Heart left ventricle (tissue), 16 donors: ENCODE data around the gene BCAR1. TPM values are rescaled to one million over a fixed set of nuclear protein-coding genes. Genes with fewer than 3 reads are reported as not detected.

Source experiments
- ATAC-seq, 4 donors: fragments of 200-7000 bp; cut with Tn5 transposase; one replicate each; pipeline ENCODE4 v1.9.1; 2020 to 2022; ENCODE audit warnings: moderate library complexity in 4 of 4, mild to moderate bottlenecking in 3 of 4, moderate number of reproducible peaks in 1 of 4
- DNase-seq, 5 donors: peaks; one replicate each; pipeline ENCODE4 v3.0.0-alpha.2; 2020
- H3K27ac ChIP-seq, 12 donors: fragments of 200-600 bp; sonication (generic) in 4 of 12; one replicate each; pipeline versions ENCODE4 v1.5.0 to v1.8.0; 2016 to 2022; ENCODE audit warnings: mild to moderate bottlenecking in 2 of 12
- H3K27me3 ChIP-seq, 9 donors: fragments of 200-600 bp; sonication (generic) in 2 of 9; one replicate each; pipeline versions ENCODE4 v1.5.1 to v1.8.0; 2016 to 2022; ENCODE audit warnings: mild to moderate bottlenecking in 3 of 9
- H3K36me3 ChIP-seq, 9 donors: fragments of 200-600 bp; sonication (generic) in 2 of 9; one replicate each; pipeline versions ENCODE4 v1.5.0 to v1.8.0; 2018 to 2022; ENCODE audit warnings: mild to moderate bottlenecking in 2 of 9
- H3K4me1 ChIP-seq, 12 donors: fragments of 200-600 bp; sonication (generic) in 4 of 12; one replicate each; pipeline versions ENCODE4 v1.5.0 to v1.8.0; 2016 to 2022; ENCODE audit warnings: mild to moderate bottlenecking in 3 of 12
- H3K4me3 ChIP-seq, 12 donors: fragments of 200-600 bp; sonication (generic) in 4 of 12; one replicate each; pipeline versions ENCODE4 v1.5.0 to v1.8.0; 2017 to 2022; ENCODE audit warnings: mild to moderate bottlenecking in 9 of 12, moderate library complexity in 4 of 12
- H3K9me3 ChIP-seq, 12 donors: fragments of 200-600 bp; sonication (generic) in 4 of 12; one replicate each; pipeline versions ENCODE4 v1.5.0 to v1.8.0; 2016 to 2022; ENCODE audit warnings: mild to moderate bottlenecking in 1 of 12
- CTCF ChIP-seq, 12 donors: fragments of 200-600 bp; sonication (generic) in 4 of 12; IDR thresholded peaks; one replicate each; pipeline versions ENCODE4 v1.5.0 to v1.8.0; 2018 to 2022; ENCODE audit warnings: antibody characterized with exemption in 12 of 12, mild to moderate bottlenecking in 5 of 12
- POLR2A ChIP-seq, 2 donors: fragments of 450-650 bp; IDR thresholded peaks; one replicate each; pipeline ENCODE4 v1.6.1; 2017; ENCODE audit warnings: antibody characterized with exemption in 2 of 2, mild to moderate bottlenecking in 2 of 2, moderate library complexity in 2 of 2
- WGBS, 4 donors: extraction: QIAGEN DNeasy Blood & Tissue Kit in 2 of 4; methylation state at CpG; one replicate each; pipeline versions ENCODE4 v1.1.5 to v1.1.7; 2013 to 2018; 5-methylcytosine and 5-hydroxymethylcytosine counted together
- intact Hi-C, 10 donors: fragments of 100-400 bp; cut with DNase I; formaldehyde crosslinking; loops; one replicate each; pipeline versions ENCODE4 v1.11.1 to v1.14.2; 2022
- polyA plus RNA-seq, 2 donors: library from polyadenylated mRNA; stranded (reverse); fragments of 200-250 nt; gene quantifications; one replicate each; pipeline ENCODE4 v1.2.3, GENCODE V29; 2013
- total RNA-seq, 9 donors: library from RNA; depleted of rRNA in 2 of 9; stranded (reverse); fragments of >200 nt in 2 of 9; fragmentation: NEBNext Ultra II Directional in 3 of 9; extraction: Animal tissue kit (Norgen Biotek cat#: 25700) in 3 of 9; gene quantifications; one replicate each; pipeline versions ENCODE4 v1.1.0 to v1.2.4, GENCODE V29; 2016 to 2023
- donor health status: ischemic (EF 13 %, LVEDD 7.1; RV severe dilation, severe dysfunction).
- donor health status: healthy with polysubstance abuse.
- donor health status: DM: no; HTN: yes; CAD: no.
- donor health status: DM: no; HTN: no; CAD: no.
- donor health status: ischemic (EF 25% LVEDD 6.9; RV normal size, moderate dysfunction).
- donor health status: ischemic (EF 25% LVEDD 5.7; RV mildly dilated, moderate dysfunction).
- donor health status: healthy.
- donor health status: DM: yes; HTN: yes; CAD: no.
- donor health status: ischemic (EF 35%, LVEDD 5.7; RV mildly dilated, moderate dysfunction).
- donor health status: nonischemic (EF 11% LVEDD 7.7; RV severe dilation, severe dysfunction).
- donor health status: DM: yes; HTN: yes; CAD: no.
- donor health status: PGD.
- donor health status: ischemic (EF 29% LVEDD 5.4; RV normal size, mild dysfunction).
- donor health status: nonischemic (EF 23%, LVEDD 6.1; RV moderate dilation, normal function).

Gene BCAR1
- total and polyA plus RNA-seq, 11 donors = 51.4 to 129 (median 72.0) TPM

- Histone ChIP-seq H3K4me3 (no peak overlapping the region), H3K4me1 (peaks cover 0 to 1% (median 0%) of the 10 kb centered on the region in 12 donors), H3K36me3 (no peaks in the 10 kb centered on the region), H3K27me3 (peaks cover 0 to 14% (median 4%) of the 10 kb centered on the region in 9 donors), H3K27ac (no peak overlapping the region), H3K9me3 (no peaks in the 10 kb centered on the region)
- ATAC-seq = no peak
- no peak for TF ChIP-seq POLR2A (IDR thresholded peaks at IDR 0.05)
- no peak for TF ChIP-seq CTCF (IDR thresholded peaks at IDR 0.05)
- WGBS, 4 donors = 91 to 94% (median 92%) methylated on average over 18 to 21 of the region's 21 CpGs
- no peak for DNase-seq
- intact Hi-C loops = loop anchor here in 4 of 10 donors (10.0 kb wide), 3 partner anchors 212 to 572 kb away; partner anchors contain the start of gene TMEM170A (in 1 of the 4)
Observed at GRCh38 chr16:75192606-75193264, 58.7 kb downstream of the BCAR1 start.

GRCh38 chr16:75189638-75190245 is 61.7 kb downstream of the BCAR1 start:
- H3K27ac ChIP-seq = no peak overlapping the region
- H3K27me3 ChIP-seq = peaks cover 0 to 3% (median 0%) of the 10 kb centered on the region in 9 donors
- no peaks in the 10 kb centered on the region for H3K4me1 ChIP-seq
- TF ChIP-seq CTCF (IDR thresholded peaks at IDR 0.05) (no peak), POLR2A (IDR thresholded peaks at IDR 0.05) (no peak)
- no peaks in the 10 kb centered on the region for H3K36me3 ChIP-seq
- ATAC-seq (no peak), DNase-seq (no peak)
- H3K9me3 ChIP-seq = no peaks in the 10 kb centered on the region
- intact Hi-C loops = loop anchor here in 4 of 10 donors (10.0 kb wide), 3 partner anchors 215 to 575 kb away; partner anchors contain the start of gene TMEM170A (in 1 of the 4)
- 81 to 91% (median 84%) methylated on average over 8 of the region's 8 CpGs for WGBS, 4 donors
- no peak overlapping the region for H3K4me3 ChIP-seq

GRCh38 chr16:75188832-75189477 is 62.5 kb downstream of the BCAR1 start:
- 88 to 90% (median 89%) methylated on average over 14 of the region's 14 CpGs for WGBS, 4 donors
- ATAC-seq = no peak

More at GRCh38 chr16:75188832-75189477, 62.5 kb downstream of the BCAR1 start:
- Histone ChIP-seq H3K9me3 (no peaks in the 10 kb centered on the region), H3K27ac (no peak overlapping the region), H3K27me3 (peaks cover 0 to 3% (median 0%) of the 10 kb centered on the region in 9 donors), H3K36me3 (no peaks in the 10 kb centered on the region), H3K4me1 (no peaks in the 10 kb centered on the region), H3K4me3 (no peak overlapping the region)
- DNase-seq = no peak
- intact Hi-C loops = no loop called here
- TF ChIP-seq POLR2A (IDR thresholded peaks at IDR 0.05) (no peak), CTCF (IDR thresholded peaks at IDR 0.05) (no peak)
